ENCODE data around the gene FBXO2. TPM values are rescaled to one million over a fixed set of nuclear protein-coding genes. Genes with fewer than 3 reads are reported as not detected.

The FBXO2 gene, protein sequence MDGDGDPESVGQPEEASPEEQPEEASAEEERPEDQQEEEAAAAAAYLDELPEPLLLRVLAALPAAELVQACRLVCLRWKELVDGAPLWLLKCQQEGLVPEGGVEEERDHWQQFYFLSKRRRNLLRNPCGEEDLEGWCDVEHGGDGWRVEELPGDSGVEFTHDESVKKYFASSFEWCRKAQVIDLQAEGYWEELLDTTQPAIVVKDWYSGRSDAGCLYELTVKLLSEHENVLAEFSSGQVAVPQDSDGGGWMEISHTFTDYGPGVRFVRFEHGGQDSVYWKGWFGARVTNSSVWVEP
- total RNA-seq: 11.1 and 17.2 TPM in 2 replicates

DNA sequence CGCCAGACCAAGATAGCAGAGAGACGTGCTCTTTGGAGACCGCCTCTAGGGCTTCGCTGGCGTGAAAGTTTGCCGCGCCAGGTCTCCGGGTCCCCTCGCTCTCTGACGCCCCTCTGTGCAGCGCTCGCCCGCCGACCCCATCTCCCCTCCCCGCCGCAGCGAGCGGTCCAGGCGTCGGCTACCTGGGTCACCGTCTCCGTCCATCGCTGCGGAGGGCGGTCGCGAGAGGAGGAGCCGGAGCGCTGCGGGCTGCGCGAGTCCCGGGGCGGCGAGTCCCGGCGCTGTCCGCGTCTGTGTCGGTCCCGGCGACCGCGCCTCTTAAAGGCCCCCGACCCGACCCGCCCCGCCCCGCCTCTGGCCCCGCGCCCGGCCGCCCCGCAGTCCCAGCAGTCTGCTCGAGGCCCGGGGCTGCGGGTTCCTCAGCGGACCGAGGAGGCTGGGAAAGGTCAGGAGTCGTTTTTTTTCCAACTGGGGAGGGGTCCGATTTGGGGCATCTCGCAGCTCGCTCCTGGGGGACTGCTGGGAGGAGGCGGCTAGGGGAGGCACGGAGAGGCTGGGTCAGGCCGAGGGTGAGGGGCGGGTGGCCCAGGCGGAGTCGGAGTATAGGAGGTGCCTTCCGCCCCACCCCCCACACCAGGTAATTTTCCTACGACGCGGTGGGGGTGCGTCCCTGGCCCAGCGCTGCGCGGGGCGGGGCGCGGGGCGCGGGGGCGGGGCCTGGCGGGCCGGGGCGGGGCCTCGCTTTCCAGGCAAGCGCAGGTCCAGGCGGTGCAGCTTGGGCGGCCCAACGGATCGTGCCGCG lies at the start of gene FBXO2, which contains the start of gene FBXO44:
Gene FBXO2 (minus strand): TSS at position 293 of the 802 bp plus-strand sequence. CDS start 89 bp downstream, at position 204.
Gene FBXO44 (plus strand): TSS at position 741 of the 802 bp plus-strand sequence. CDS start 959 bp downstream, outside the sequence.
- DNase-seq (ENCODE audit: low read depth): no peak

DNA sequence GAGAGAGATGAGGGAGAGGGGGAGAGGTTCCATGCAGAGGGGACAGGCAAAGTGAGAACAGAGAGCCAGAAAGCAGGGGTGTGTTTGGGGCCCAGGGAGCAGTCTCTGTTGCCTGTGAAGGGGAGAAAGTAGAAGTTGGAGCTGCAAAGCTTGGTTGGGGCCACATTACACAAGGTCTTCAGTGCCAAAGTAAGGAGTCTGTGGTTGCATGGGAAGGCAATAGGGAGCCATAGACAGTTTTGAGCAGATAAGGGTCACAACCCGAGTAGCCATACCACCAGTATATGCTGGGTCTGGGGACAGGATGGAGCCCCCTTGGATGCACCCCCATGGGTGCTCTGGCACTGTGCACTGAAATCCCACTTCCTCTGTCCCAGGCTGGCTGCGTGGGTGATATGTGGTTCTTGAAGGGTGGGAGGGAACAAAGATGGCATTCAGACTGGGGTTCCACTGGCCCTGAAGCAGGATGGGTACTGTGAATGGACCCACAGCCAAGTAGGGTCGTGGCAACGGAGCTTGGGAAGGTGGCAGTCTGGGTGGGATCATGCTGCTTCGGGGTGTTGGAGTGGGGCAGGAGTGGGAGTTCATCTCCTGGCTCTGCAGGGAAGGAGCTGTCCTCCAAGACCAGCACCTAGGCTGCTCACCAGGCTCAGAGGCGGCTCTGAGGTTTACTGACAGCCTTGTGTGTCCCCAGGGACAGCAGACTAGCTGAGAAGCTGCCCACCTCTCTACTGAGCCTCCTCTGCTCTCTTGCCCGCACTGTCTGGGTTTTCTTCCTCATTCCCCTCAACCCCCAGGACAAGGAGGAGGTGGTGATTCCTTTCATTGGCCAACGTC lies 49.3 kb upstream of the FBXO2 start:
- no peak for DNase-seq (ENCODE audit: low read depth)

DNA sequence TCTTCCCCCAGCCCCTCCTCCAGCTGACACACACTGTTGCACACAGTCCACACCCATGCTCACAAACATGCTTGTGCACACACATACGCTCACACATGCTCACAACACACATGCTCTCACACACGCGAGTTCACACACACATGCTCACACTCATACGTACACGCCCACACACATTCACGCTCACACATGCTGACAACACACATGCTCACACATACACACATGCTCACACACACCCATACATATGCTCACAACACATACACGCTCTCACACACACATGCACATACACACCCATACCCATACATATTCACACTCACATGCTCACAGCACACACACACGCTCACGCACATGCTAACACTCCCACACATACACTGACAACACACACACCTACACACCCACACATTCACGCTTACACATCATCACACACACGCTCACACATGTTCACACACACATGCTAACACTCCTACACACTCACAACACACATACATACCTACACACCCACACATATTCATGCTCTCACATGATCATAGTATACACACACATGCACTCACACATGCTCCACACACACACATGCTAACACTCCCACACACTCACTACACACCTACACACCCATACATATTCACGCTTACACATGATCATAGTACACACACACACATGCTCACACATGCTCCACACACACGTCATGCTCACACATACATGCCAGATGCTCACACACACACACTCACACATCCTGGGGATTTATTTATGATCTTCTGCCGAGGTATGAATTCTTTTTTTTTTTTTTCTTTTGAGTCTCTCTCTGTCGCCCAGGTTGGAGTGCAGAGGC lies 48.0 kb upstream of the FBXO2 start:
- DNase-seq (ENCODE audit: low read depth): no peak

DNA sequence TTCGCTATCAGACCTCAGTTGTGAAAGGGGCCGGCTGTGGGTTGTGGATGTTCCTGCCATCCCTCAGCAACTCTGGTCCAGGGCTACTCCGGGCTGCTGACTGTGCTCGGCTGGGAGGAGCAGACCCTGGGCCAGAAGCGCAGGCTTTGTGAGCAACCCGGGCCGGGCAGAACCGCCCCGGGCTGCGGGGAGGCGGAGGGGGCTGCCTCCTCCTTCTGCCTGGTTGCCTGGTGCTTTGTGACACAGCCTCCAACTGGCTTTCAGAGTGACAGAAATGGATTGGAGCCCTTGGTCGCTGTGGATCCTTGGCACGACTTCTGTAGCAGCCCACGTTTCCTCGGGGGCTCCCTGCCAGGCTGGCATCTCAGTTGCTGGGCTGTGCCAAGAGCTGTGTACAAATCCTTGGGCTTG lies 47.3 kb upstream of the FBXO2 start:
- DNase-seq (ENCODE audit: low read depth): no peak

DNA sequence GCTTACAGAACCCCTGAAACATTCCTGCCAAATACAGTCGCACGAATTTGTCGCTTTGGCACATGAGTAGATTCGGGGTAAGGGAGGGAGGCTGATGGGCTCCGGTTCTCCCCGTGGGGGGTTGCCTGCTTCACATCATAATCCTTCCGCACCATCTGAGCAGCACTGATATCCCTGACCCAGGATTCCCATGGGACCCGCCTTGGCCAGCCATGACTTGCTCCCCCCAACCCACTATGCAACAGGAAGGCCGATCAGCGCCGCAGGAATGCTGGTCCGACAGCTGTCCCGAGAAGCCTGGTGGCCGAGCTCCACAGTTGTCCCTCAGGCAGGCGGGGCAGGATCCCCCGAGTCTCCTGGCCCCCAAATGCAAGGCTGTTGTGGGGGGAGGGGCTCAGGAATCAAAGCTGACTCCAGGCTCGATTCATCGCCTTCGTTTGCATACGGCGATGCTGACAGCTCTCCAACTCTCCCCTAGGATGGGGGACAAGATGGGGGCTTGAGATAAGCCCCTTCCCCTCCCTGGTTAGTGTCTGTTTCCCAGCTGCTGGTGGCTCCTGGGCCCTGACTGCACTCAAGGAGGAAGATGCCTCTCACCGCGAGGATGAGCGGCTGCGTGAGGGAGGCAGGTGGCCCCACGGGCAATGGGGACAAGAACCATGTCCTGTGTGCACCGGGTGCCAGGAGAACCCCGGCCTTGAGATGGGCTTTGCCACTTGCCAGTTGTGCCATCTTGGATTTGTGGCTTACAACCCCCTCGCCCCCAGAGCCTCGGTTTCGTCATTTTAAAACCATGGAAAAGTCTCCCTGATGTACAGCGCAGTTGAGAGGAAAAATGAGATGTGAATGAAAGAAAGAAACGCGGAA lies 46.6 kb upstream of the FBXO2 start:
- DNase-seq (ENCODE audit: low read depth): no peak

DNA sequence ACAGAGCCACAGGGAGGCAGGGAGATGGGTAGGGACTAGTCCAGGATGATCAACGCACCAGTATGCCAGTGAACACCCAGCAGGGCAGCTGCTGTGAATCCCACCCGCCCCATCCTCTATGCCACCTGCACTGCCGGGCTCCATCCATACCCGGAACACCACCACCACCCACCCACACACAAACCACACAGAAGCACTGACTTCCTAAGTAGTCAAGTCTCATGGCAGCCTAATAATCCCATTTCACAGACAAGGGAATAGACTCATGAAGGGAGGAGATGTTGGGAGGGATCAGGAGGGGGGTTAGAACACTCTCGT lies 43.6 kb upstream of the FBXO2 start:
- no peak for DNase-seq (ENCODE audit: low read depth)

DNA sequence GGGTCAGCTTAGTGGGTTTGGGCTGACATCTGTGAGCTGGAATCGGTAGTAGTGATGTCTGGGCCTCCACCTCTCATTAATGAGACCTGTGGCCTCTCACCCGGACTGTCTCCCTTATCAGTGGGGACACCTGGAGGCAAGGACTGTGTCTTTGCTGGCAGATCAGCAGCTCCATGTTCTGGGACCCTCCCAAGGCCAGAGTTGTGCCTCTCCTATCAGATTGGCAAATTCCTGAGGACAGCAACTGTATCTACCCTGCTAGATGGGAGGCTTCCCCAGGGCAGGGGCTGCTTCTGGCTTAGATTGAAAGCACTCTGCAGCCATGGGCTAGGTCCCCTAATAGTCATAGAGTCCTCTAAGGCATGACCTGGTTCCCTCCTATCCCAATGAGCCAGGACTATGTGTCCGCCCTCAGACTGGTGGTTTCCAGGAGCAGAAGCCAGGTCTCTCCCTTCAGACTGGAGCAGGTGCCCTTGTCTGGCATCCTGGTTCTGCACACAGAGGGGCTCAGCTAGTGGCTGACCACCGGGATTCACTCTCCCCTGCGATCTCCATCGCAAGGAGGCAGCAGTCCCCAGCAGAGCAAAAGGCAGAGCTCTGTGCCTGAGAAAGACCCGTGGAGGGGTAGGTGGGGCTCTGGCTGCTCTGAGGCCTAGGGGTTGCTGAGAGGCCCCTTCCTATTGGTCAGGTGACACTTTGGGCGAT lies 43.1 kb upstream of the FBXO2 start:
- DNase-seq (ENCODE audit: low read depth): no peak

DNA sequence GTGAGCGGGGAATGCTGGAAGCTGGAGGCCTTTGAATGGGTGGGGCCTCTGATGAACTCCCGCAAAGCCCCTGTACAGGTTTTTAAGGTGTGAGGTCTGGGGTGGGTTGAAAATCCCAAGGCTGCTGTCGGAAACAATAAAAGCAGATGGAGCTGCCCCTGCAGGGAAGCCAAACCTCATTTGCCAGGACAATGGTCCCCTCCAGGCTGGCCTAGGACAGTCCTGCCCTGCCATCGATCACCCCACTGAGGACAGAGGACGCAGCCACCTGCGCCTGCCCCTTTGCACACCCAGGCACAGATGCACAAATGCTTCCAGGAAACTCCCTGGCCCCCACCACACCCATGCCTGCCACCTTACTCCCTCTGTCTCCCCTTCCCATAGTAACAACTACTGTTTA lies 41.6 kb upstream of the FBXO2 start:
- no peak for DNase-seq (ENCODE audit: low read depth)

DNA sequence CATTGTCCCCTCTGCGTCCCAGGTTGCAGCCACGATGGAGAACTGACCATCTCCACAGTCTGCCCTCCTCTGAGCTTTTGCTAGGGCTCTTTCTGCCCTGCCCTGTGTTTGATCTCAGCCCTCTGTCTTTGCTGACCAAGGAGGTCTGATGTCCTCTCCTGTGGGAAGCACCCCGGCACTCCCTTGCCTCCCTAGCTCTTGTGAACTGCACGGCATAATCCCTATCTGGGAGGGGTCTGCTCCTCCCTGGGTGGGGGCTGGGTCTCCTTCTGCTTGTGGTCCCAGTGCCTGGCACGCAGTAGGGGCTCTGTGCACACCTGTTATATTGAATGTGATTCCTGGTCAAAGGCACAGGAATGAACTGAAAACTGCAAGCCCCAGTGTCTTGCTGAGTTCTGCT lies 39.7 kb upstream of the FBXO2 start:
- no peak for DNase-seq (ENCODE audit: low read depth)

DNA sequence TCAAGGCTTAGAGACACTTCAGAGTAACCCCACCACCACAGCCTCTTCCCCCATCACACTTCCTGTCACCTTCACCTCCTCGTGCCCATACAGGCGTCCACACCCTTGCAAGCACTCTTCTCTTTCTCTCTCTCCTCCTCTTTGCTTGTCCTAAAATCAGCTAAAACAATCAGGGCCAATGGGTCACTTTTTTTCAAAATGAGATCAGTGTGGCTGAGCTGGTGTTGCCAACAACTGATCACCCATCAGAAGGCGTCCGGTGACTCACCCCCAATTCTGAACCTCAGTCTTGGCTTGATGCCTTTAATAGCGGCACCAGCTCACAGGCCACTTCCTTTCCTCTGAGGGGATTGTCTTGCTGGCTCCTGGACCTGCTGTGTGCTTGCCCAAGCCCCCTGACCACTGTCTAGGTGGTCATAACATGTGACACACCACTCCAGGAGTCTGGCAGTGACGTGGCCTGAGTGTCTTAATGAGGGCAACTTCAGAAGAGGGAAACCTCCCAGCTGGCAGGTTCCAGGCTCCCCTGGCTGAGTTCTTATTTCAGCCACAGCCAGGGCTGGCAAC lies 38.9 kb upstream of the FBXO2 start:
- peak; percentile 84 for DNase-seq (ENCODE audit: low read depth)

DNA sequence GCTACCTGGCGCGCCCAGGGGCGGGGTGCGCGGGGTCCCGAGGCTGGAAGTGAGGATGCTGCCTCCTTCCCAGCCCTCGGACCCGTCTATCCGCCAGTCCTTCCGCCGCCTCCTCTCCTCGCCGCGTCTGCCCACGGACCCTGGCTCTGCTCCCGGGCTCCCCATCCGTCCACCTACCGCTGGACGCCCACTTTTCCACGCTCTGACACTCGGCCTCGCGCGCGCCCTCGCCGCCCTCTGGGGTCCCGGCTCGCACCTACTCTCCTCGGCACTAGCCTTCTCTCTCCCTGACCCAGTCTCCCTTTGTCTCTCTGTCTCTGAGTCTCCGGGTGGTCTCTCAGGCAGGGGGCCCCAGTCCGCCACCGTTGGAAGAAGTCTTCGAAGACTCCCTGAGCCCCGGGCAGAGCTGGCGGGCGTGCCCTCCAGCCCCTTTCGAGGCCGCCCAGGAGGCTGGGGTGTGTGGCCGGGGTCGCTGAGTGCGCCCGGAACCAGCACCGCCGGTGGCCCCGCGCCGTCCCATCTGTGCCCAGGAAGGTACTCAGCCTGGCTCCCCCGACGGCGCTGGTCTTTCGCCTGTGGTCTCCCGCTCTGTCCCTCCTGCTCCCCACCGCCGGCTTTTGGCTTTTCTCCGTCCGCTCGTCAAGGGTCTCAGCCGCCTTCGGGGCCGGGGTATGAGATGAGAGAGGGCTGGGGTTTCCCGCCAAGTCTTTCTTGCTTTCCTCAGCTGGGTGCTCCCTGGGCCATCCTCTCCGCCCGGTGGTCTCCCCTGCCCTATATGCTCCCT lies 37.9 kb upstream of the FBXO2 start:
- no peak for DNase-seq (ENCODE audit: low read depth)

DNA sequence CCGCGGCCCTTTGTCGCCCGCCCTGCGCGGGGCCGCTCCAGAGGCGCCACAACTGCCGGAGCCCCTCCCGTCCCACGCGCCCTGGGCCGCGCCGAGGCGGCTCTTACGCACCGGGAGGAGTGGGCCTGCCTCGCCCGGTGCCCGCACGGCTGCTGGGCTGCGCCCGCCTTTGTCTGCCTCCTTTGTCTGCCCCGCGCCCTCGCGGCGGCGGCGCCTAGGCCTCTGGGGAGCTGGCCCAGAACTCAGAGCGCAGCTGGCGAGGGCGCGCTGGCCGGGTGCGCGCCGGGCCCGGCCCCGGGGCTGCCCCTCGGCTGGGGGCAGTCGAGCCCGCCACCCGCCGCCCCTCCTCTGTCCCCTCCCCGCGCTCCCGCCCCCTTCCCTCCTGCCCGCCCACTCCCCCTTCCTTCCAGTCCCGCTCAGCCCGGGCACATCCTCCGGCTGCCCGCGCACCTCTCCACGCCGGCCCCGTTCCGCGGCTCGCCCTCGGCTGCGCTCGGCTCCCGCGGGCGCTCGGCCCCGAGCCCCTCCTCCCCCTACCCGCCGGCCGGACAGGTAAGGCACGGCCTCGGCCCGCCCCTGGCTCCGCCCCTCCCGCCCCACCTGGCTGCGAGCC lies 37.2 kb upstream of the FBXO2 start, which contains the start of gene DRAXIN:
Gene DRAXIN (plus strand): TSS at position 409 of the 613 bp plus-strand sequence. CDS start 14,549 bp downstream, outside the sequence.
- DNase-seq (ENCODE audit: low read depth): no peak

DNA sequence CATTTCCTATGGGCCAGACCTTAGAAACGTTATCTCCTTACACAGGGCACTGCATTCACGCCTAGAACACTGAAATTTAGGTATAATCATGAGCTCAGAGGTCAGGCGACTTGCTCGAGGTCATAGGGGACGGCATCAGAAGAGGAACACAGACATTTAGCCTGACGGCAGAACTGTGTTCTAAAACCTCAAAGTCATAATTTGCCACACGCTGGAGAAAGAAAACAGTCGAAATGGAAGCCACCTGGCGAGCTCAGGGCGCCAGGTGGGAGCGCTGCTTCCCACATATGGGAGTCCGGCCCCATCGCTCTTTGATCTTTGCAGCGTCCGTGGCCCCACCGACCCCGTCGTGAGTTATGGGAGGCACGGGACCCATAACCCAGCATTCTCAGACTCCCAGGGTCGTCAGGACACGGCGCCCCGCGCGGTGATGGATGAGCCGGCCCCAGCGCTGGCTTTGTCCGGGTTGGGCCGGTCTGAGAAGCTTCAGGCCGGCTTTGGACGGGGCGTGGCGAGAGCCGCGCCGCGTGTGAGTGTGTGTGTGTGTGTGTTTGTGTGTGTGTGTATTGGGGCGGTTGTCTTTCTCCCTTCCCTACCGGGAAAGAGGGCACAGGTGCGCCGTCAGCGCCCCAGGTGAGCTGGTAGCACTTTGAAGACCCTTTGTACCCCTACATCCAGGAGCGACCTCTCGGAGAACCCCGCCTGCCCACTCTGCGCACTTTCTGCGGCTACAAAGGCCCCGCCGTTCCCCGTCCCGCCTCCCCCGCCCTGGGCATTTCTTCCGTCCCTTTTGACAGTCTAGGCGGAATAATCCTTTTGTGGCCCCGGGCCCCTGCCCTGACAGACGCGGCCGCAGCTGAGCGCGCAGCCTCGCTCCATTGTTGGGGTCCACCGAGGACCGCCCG lies 36.4 kb upstream of the FBXO2 start:
- no peak for DNase-seq (ENCODE audit: low read depth)

DNA sequence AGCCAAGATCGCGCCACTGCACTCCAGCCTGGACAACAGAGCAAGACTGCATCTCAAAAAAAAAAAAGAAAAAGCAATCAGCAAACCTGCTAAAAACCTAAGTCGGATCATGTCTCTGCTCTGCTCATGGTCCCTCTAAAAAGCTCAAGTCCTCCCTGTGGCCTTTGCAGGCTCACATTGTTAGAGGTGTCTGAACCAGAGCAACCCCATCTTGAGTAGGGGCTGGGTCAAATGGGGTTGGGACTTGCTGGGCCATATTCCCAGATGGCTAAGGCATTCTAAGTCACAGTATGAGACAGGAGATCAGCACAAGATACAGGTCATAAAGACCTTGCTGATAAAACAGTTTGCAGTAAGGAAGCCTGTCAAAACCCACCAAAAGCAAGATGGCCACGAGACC lies 34.3 kb upstream of the FBXO2 start:
- no peak for DNase-seq (ENCODE audit: low read depth)

DNA sequence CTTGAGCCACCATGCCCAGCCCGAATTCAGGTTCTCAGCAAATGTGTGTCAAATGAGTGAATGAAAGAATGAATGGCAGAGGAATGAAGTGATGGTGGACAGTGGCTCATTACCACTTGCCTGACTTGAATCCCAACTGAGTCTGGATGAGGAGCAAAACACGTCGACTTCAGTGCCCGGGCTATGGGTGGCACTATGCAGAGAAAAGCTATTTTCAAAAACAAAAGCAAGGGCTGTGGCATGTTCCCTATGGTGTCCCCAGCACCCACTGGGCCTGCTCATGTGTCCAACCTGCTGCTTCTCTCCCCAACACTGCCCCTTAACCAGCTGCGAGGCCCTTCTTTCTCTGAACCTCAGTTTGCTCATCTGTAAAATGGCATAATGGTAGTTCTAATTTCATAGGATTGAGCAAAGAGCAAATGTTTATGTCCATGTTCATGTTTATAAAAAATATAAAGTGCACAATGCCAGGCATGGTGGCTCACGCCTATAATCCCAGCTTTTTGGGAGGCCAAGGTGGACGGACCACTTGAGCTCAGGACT lies 31.1 kb upstream of the FBXO2 start:
- DNase-seq (ENCODE audit: low read depth): no peak

DNA sequence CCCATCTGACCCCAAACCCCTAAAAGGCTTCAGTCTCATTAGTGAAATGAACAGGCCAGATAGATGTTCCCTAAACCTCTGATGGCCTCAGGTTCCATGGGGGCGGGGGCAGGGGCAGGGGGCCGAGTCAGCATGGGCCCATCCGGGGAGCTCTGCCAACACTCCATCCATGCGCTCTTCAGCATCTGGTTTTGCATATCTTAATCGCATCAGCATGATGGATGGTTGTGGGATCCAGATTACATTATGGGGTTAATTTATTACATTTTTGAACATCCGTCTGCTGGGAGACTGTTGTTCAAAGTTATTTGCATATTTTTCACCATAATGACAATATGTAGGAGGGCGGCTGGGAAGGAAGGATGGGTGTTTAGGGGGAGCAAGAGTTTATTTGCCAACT lies 29.8 kb upstream of the FBXO2 start:
- no peak for DNase-seq (ENCODE audit: low read depth)

DNA sequence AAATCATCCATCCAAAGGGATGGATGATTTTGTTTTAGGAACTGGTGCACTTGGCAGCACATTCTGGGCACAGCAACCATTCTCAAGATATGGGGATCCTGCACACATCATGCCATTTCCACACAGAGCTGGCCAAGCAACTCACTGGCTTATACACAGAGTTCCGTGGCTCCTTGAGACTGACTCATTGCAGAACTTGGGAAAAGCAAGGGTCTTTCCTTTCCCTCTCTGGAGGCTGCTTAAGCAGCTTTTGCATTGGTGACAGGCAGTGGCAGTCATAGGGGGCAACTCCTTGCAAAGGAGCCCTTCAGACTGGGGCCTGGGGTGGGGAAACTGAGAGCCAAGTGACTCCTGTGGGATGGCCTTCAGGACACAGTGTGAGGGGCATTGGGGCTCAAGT lies 28.6 kb upstream of the FBXO2 start:
- no peak for DNase-seq (ENCODE audit: low read depth)
